Dermis blood vessel endothelial cell (primary cell): ENCODE data around the gene TXNL4A. TPM values are rescaled to one million over a fixed set of nuclear protein-coding genes. Genes with fewer than 3 reads are reported as not detected.

ENCODE experiments used
- DNase-seq: peaks from one replicate; pipeline ENCODE4 v3.0.0; 2010
- total RNA-seq: library from RNA; depleted of rRNA; stranded (reverse); fragments of >200 nt; gene quantifications from 2 replicates; pipeline ENCODE4 v1.2.3, GENCODE V29; 2014

TXNL4A gene
- total RNA-seq, 1 donor from 2014 or later = 56.0 TPM

GRCh38 chr18:79991494-79991893 is 3.1 kb upstream of the TXNL4A start:
- no peak for DNase-seq

DNA sequence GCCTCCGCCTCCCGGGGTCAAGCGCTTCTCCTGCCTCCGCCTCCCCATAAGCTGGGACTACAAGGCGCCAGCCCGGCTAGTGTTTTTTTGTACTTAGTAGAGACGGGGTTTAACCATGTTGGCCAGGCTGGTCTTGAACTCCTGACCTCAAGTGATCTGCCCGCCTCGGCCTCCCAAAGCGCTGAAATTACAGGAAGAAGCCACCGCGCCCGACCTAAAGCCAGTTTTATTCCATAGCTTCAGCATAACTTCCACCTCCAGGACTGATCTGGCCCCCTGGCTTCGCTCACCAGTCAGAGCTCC is 783 bp upstream of the TXNL4A start:
- DNase-seq = no peak

DNA sequence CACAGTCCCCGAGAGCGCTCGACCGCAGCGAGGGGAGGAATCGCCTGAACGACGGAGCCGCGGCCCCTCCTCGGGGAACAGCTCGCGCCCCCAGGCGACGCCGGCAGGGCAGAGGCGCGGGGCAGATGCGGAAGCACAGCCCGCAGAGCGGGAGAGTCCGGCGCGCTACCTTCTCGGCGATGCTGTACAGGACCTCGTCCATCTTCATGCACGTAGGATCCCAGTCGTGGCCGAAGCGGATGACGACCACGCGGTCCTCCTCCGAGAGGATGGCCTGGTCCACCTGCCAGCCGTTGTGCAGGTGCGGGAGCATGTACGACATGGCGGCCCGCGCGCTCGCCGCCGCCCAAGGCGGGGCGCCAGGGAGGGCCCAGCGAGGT is 302 bp downstream of the TXNL4A start:
- peak; percentile 70 for DNase-seq

DNA sequence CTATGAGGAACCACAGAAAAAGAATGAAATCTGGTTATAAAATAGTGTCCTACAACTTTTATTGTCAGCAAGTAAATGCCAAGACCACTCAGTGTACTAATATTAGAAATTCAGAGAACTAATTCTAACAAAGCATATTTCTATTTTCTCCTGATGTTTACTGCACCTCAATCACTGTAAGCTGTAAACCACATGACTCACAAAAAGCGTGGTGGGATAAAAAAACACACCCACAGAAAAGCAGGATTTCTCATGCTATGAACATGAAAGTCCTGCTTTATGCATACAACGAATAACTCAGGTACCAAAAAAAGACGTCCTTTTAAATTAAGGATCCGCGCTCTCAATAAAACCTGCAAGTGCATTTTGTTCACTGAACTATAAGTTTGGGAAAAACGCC is 797 bp downstream of the TXNL4A start:
- DNase-seq = peak; percentile 35

DNA sequence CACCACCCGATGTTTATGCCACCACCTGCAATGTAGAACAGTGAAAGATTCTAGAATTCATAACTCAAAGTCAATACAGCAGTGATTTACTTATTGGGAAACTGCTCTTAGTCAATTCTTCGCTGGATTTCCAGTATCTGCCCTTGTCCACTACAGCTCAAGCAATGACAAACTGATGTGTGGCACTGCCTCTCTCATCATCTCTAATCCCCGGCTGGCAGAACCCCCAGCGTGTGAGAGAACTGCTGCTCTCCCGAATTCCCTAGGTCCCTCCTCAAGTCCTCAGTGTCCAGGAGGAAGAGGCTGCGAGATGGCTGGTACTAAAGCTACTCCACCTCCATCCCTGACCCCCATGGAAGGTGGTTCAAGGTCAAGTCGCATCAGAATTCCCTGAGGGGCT is 1.6 kb downstream of the TXNL4A start:
- peak; percentile 12 for DNase-seq

DNA sequence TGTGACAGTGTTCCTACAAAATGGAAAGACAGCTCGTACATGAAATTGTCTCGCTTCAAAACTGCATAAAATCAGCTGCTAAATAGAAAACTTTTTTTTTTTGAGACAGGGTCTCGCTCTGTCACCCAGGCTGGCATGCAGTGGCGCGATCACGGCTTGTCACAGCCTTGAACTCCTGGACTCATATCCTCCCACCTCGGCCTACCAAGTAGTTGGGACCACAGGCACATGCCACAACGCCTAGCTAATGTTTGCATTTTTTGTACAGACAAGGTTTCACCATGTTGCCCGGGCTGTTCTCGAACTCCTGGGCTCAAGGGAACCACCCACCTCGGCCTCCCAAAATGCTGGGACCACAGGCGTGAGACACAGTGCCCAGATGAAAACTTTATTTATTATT is 3.2 kb downstream of the TXNL4A start:
- no peak for DNase-seq

DNA sequence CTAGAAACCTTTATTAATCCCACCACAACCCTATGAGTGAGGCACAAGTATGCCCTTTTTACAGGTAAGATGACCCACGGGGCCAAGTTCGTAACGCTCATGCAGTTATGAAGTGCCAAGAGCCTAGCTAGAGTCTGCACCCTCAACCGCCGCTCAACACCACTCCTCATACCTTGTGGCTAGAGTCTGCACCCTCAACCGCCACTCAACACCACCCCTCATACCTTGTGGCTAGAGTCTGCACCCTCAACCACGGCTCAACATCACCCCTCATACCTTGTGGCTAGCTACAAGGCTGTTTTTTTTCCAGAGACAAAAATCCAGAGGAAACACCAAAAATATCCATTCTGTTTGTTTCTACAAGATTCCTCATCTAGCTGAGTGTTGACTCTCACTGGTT is 4.6 kb downstream of the TXNL4A start:
- DNase-seq = no peak

GRCh38 chr18:79983253-79983652 is 5.1 kb downstream of the TXNL4A start:
- DNase-seq = peak; percentile 5

GRCh38 chr18:79982736-79983135 is 5.6 kb downstream of the TXNL4A start:
- peak; percentile 25 for DNase-seq

DNA sequence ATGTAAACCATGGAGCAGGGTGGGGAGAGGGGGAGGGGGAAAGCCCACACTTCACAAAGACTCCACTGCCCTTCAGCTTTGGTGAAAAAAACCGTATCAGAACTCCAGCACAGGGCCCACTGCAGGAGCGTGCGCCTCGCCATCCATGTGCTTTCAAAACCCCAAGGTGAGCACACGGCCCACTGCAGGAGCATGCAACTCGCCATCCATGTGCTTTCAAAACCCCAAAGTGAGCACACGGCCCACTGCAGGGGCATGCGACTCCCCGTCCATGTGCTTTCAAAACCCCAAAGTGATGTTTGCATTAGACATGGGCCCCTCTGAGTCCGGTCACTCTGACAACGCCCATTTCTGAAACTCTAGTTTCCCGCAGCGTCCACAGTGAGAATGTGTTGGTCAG is 7.8 kb downstream of the TXNL4A start:
- DNase-seq = no peak

- DNase-seq = no peak
Measured at GRCh38 chr18:79979843-79980242, 8.5 kb downstream of the TXNL4A start.

- no peak for DNase-seq
Measured at GRCh38 chr18:79975985-79976680, 12.2 kb downstream of the TXNL4A start.

DNA sequence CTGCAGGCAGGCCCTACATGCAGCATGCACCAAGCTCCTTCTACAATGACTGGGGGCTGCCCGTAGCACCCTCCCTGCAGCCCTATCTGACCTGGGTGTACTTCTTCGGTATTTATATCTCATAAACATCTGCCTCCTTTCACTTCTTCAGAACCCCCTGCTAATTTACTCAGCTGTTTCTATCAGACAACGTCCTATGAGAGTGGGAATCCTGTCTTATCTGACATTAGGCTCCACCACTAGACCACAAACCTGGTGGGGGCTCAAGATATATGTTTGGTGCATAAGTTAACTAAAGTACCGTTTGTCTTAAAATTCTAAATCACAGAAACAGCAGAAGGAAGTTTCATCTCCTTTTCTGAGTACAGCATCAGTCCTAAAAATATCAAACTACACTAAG is 13.3 kb downstream of the TXNL4A start:
- no peak for DNase-seq

- DNase-seq = no peak
Measured at GRCh38 chr18:79974025-79974654, 14.2 kb downstream of the TXNL4A start.

DNA sequence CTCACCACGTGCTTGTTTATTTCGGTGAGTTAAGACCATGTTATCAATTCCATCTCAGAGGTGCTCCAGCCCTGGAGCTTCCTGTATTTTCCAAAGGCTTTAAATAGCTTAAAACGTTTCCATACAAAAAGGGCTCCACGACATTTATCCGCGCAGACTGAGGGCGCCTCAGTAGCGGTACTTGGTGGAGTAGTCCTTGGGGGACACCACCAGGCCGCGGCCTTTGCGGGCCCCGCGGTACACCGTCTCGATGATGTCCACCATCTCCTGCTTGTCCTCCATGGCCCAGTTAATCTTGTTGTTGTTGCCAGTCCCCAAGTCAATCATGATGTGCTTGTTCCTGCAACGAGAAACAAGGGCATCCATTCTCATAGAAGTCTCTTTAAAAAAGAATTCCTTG is 14.8 kb downstream of the TXNL4A start:
- no peak for DNase-seq

GRCh38 chr18:79972720-79973119 is 15.6 kb downstream of the TXNL4A start:
- no peak for DNase-seq

- no peak for DNase-seq
Measured at GRCh38 chr18:79971986-79972385, 16.4 kb downstream of the TXNL4A start.

- no peak for DNase-seq
Measured at GRCh38 chr18:79971211-79971952, 17.0 kb downstream of the TXNL4A start.

- DNase-seq = no peak
Measured at GRCh38 chr18:79970419-79971133, 17.8 kb downstream of the TXNL4A start.

GRCh38 chr18:79965119-79965902 is 23.1 kb downstream of the TXNL4A start:
- peak; percentile 88 for DNase-seq

- peak; percentile 64 for DNase-seq
Measured at GRCh38 chr18:79964330-79965118, 23.8 kb downstream of the TXNL4A start, which contains the start of gene HSBP1L1. Gene HSBP1L1 (plus strand): TSS chr18:79964643. CDS start chr18:79964736, 93 bp downstream.
